Muscle of back (tissue), 13 donors: ENCODE data around the gene KRTAP4-7. TPM values are rescaled to one million over a fixed set of nuclear protein-coding genes. Genes with fewer than 3 reads are reported as not detected.
"Not testable (repeated sequence)": the region's sequence is repeated elsewhere in the genome, so short reads cannot be mapped to it uniquely, and the experiment has no call there.

Experiments
- DNase-seq, 3 donors: peaks; one replicate each; pipeline versions ENCODE4 v3.0.0 to v3.0.0-alpha.2; 2013
- long read RNA-seq, 9 donors: transcript quantifications; one replicate each; lab custom pipeline, GENCODE V29; 2026
- polyA plus RNA-seq, 10 donors: library from polyadenylated mRNA; unstranded; fragments of 120-200 nt; gene quantifications; one replicate each; pipeline ENCODE4 v1.2.1, GENCODE V29; 2013; ENCODE audit not compliant: insufficient read length in 10 of 10

Gene KRTAP4-7
- not detected for polyA plus RNA-seq
- long read RNA-seq, donor 1, result 0 reads
- long read RNA-seq, donor 2, result 0 reads
- long read RNA-seq, donor 3, result 0 reads
- long read RNA-seq, donor 4, result 0 reads
- long read RNA-seq, donor 5, result 0 reads
- long read RNA-seq, donor 6, result 0 reads
- long read RNA-seq, donor 7, result 0 reads
- long read RNA-seq, donor 8, result 0 reads
- long read RNA-seq, donor 9, result 0 reads

GRCh38 chr17:41084100-41084856 lies at the start of gene KRTAP4-7:
Gene KRTAP4-7, plus strand, starts transcription at chr17:41084150. Its CDS starts 57 bp downstream, at chr17:41084207.
- not testable (repeated sequence) for DNase-seq

GRCh38 chr17:41034346-41034935 lies 49.5 kb upstream of the KRTAP4-7 start, which contains the start of gene KRTAP1-3:
Gene KRTAP1-3, minus strand, starts transcription at chr17:41034874. Its CDS starts 53 bp downstream, at chr17:41034821.
- DNase-seq, result peak in 1 of 3 donors; percentile 16

- no peak for DNase-seq
These were observed 46.0 kb upstream of the KRTAP4-7 start for GRCh38 chr17:41037853-41038350.

GRCh38 chr17:41040783-41041571 lies 43.0 kb upstream of the KRTAP4-7 start, which contains the start of gene KRTAP1-1:
Gene KRTAP1-1, minus strand, starts transcription at chr17:41041450. Its CDS starts 53 bp downstream, at chr17:41041397.
- DNase-seq, result peak in 2 of 3 donors; percentile 11 to 43

GRCh38 chr17:41042953-41043352 lies 41.0 kb upstream of the KRTAP4-7 start:
- DNase-seq, result no peak

- not testable (repeated sequence) for DNase-seq
These were observed 37.0 kb upstream of the KRTAP4-7 start, which contains the start of gene KRTAP2-1 for GRCh38 chr17:41046735-41047465. Gene KRTAP2-1, minus strand, starts transcription at chr17:41047316. Its CDS starts 49 bp downstream, at chr17:41047267.

GRCh38 chr17:41048441-41048840 lies 35.5 kb upstream of the KRTAP4-7 start:
- peak in 1 of 3 donors; percentile 25 for DNase-seq

- DNase-seq, result no peak
These were observed 34.8 kb upstream of the KRTAP4-7 start for GRCh38 chr17:41049110-41049509.

- peak in 1 of 3 donors; percentile 25 for DNase-seq
These were observed 31.4 kb upstream of the KRTAP4-7 start for GRCh38 chr17:41052566-41052965.

- DNase-seq, result no peak
These were observed 29.9 kb upstream of the KRTAP4-7 start for GRCh38 chr17:41054025-41054424.

- DNase-seq, result not testable (repeated sequence)
These were observed 29.4 kb upstream of the KRTAP4-7 start for GRCh38 chr17:41054556-41054955.

- not testable (repeated sequence) for DNase-seq
These were observed 28.8 kb upstream of the KRTAP4-7 start, which contains the start of gene KRTAP2-2 for GRCh38 chr17:41055130-41055529. Gene KRTAP2-2, minus strand, starts transcription at chr17:41055230. Its CDS starts 19 bp downstream, at chr17:41055211.

GRCh38 chr17:41057547-41057946 lies 26.4 kb upstream of the KRTAP4-7 start:
- no peak for DNase-seq

GRCh38 chr17:41058741-41059140 lies 25.2 kb upstream of the KRTAP4-7 start:
- DNase-seq, result no peak

GRCh38 chr17:41059276-41060051 lies 24.5 kb upstream of the KRTAP4-7 start:
- DNase-seq, result peak in 1 of 3 donors; percentile 83

- DNase-seq, result peak in 1 of 3 donors; percentile 92
These were observed 23.8 kb upstream of the KRTAP4-7 start, which contains the start of gene KRTAP2-3 for GRCh38 chr17:41060052-41060604. Gene KRTAP2-3, minus strand, starts transcription at chr17:41060114. Its CDS starts 64 bp downstream, at chr17:41060050.

GRCh38 chr17:41061964-41062363 lies 22.0 kb upstream of the KRTAP4-7 start:
- DNase-seq, result peak in 1 of 3 donors; percentile 93

- DNase-seq, result no peak
These were observed 20.5 kb upstream of the KRTAP4-7 start for GRCh38 chr17:41063449-41063848.

GRCh38 chr17:41064301-41064700 lies 19.6 kb upstream of the KRTAP4-7 start:
- DNase-seq, result no peak
